Measurements from ENCODE around the gene TBL1X. TPM values are rescaled to one million over a fixed set of nuclear protein-coding genes. Genes with fewer than 3 reads are reported as not detected.
"Not testable (repeated sequence)": the region's sequence is repeated elsewhere in the genome, so short reads cannot be mapped to it uniquely, and the experiment has no call there.

TBL1X gene
- total and polyA plus RNA-seq, 2 experiments from 2014 or later = 21.8 to 29.9 TPM

DNA sequence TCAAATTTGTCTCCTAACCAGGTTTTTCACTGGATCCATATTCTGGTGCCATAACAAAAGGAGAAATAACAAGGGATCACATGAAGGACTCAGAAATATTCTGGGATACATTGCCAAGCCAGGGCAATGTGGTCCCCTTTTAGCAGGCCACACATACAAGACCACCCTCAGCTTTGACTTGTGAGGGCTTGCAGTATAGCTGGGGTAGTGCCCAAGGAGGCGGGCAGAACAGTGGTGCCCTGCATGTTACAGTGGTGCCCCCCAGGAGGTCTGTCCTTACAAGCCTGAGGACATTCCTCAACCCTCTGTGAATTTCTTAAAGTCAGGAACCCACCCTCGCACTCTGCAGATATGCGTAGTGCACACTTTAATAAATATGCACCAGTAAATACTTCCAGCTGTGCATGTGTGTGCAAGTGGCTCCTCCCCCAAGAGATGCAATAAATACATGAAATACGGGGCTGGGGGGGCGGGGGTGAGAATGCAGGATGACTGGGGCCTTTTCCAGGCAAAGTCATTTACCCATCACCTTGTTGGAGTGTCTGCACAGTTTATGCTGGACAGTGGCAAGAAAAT, 34.4 kb upstream of the TBL1X start:
- no peak for DNase-seq (ENCODE audit: low read depth in 1 of 2, low spot score in 1 of 2)
- Histone ChIP-seq H3K27me3 (no peaks in the 10 kb centered on the region), H3K4me3 (no peak overlapping the region), H3K36me3 (no peaks in the 10 kb centered on the region), H3K27ac (no peak overlapping the region), H3K9me3 (ENCODE audit: low read depth) (no peaks in the 10 kb centered on the region), H3K4me1 (ENCODE audit: low read depth) (no peaks in the 10 kb centered on the region)
- TF ChIP-seq, protein P1, sequence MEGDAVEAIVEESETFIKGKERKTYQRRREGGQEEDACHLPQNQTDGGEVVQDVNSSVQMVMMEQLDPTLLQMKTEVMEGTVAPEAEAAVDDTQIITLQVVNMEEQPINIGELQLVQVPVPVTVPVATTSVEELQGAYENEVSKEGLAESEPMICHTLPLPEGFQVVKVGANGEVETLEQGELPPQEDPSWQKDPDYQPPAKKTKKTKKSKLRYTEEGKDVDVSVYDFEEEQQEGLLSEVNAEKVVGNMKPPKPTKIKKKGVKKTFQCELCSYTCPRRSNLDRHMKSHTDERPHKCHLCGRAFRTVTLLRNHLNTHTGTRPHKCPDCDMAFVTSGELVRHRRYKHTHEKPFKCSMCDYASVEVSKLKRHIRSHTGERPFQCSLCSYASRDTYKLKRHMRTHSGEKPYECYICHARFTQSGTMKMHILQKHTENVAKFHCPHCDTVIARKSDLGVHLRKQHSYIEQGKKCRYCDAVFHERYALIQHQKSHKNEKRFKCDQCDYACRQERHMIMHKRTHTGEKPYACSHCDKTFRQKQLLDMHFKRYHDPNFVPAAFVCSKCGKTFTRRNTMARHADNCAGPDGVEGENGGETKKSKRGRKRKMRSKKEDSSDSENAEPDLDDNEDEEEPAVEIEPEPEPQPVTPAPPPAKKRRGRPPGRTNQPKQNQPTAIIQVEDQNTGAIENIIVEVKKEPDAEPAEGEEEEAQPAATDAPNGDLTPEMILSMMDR (IDR thresholded peaks at IDR 0.05; ENCODE audit: low read depth, low read length) = no peak

DNA sequence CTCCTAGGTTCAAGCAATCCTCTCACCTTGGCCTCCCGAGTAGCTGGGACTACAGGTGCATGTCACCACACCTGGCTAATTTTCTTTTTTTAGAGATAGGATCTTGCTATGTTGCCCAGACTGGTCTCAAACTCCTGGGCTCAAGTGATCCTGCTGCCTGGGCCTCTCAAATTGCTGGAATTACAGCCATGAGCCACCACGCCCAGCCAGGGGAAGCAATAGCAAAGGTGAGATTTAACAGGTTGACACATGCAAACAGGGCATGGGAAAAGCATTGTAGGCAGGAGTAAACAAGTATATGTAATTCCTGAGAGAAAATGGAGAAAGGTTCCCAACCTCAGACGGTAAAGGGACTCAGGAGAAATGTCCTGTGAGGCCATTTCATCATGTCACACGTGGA, 33.6 kb upstream of the TBL1X start:
- H3K4me1 ChIP-seq (ENCODE audit: low read depth) = no peaks in the 10 kb centered on the region
- TF ChIP-seq, protein P1 (IDR thresholded peaks at IDR 0.05; ENCODE audit: low read depth, low read length) = no peak
- H3K27me3 ChIP-seq = no peaks in the 10 kb centered on the region
- H3K9me3 ChIP-seq (ENCODE audit: low read depth) = no peaks in the 10 kb centered on the region
- no peak overlapping the region for H3K4me3 ChIP-seq
- no peak for DNase-seq (ENCODE audit: low read depth in 1 of 2, low spot score in 1 of 2)
- H3K36me3 ChIP-seq = no peaks in the 10 kb centered on the region
- H3K27ac ChIP-seq = no peak overlapping the region

DNA sequence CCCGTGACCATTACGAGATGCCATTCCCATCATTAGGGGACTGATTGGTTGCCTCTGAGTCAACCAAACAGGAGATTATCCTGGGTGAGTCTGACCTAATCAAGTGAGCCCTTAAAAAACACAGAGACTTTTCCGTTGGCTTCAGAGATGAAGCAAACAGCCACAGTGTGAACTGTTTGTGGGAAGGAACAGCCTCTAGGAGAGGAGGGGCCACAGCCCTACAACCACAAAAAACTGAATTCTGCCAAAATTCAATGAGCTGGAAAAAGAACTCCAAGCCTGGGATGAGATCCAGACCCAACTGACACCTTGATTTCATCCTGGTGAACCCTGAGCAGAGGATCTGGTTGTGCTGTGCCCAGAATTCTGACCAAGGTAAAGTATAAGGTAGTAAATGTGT, 31.3 kb upstream of the TBL1X start:
- Histone ChIP-seq H3K36me3 (no peaks in the 10 kb centered on the region), H3K4me1 (ENCODE audit: low read depth) (no peaks in the 10 kb centered on the region), H3K27me3 (no peaks in the 10 kb centered on the region), H3K4me3 (no peak overlapping the region), H3K9me3 (ENCODE audit: low read depth) (no peaks in the 10 kb centered on the region), H3K27ac (no peak overlapping the region)
- TF ChIP-seq, protein P1 (IDR thresholded peaks at IDR 0.05; ENCODE audit: low read depth, low read length) = no peak
- peak in 1 of 2 donors; percentile 19 for DNase-seq (ENCODE audit: low read depth in 1 of 2, low spot score in 1 of 2)

DNA sequence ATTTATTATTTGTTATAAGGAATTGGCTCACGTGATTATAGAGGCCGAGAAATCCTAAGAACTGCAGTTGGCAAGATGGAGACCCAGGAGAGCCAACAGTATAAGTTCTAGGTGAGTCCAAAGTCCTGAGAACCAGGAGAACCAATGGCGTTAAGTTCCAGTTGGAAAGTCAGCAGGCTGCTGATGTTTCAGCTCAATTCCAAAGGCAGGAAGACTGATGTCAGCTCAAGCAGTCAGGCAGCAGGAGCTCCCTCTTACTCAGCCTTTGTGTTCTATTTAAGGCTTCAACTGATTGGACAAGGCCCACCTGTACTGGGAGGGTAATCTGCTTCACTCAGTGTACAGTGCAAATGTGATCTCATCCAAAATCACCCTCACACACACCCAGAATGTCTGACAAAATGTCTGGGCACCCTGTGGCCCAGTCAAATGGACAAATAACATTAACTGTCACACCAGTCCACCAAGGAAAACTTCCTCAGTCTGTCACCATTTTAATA, 30.8 kb upstream of the TBL1X start:
- no peaks in the 10 kb centered on the region for H3K27me3 ChIP-seq
- no peaks in the 10 kb centered on the region for H3K36me3 ChIP-seq
- no peaks in the 10 kb centered on the region for H3K4me1 ChIP-seq (ENCODE audit: low read depth)
- no peak for DNase-seq (ENCODE audit: low read depth in 1 of 2, low spot score in 1 of 2)
- H3K27ac ChIP-seq = no peak overlapping the region
- TF ChIP-seq, protein P1 (IDR thresholded peaks at IDR 0.05; ENCODE audit: low read depth, low read length) = no peak
- H3K4me3 ChIP-seq = no peak overlapping the region
- no peaks in the 10 kb centered on the region for H3K9me3 ChIP-seq (ENCODE audit: low read depth)

DNA sequence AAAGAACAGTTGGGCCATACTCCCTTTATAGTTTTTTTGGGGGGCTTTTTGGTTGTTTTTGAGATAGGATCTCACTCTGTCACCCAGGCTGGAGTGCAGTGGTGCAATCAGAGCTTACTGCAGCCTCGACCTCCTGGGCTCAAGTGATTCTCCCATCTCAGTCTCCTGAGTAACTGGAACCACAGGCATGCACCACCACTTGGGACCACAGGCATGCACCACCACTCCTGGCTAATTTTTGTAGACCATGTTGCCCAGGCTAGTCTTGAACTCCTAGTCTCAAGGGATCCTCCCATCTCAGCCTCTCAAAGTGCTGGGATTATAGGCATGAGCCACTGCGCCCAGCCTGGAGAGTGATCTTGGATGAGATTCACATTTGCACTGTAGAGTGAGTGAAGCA, 29.8 kb upstream of the TBL1X start:
- not testable (repeated sequence) for H3K9me3 ChIP-seq (ENCODE audit: low read depth); H3K27me3 ChIP-seq
- DNase-seq (ENCODE audit: low read depth in 1 of 2, low spot score in 1 of 2) = peak in 1 of 2 donors; percentile 14

DNA sequence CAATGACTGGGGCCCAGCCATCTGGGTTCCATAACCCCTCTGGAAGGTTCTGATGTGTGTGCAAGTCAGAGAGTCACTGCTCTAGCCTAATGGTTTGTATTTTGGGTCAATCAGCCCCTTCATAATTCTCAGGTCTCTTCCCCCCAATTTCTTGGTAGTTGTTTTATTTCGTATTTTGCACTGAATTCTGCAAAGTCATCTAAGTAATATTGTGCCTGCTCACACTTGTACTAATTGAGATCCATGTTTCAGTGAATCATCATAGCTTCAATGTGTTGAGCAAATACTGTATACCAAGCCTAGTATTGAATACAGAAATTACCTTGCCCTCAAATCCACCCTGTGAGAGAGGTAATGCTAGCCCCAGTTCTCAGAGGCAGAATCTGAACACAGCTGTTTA, 28.0 kb upstream of the TBL1X start:
- H3K27ac ChIP-seq = no peak overlapping the region
- no peaks in the 10 kb centered on the region for H3K9me3 ChIP-seq (ENCODE audit: low read depth)
- no peaks in the 10 kb centered on the region for H3K4me1 ChIP-seq (ENCODE audit: low read depth)
- no peaks in the 10 kb centered on the region for H3K27me3 ChIP-seq
- TF ChIP-seq, protein P1 (IDR thresholded peaks at IDR 0.05; ENCODE audit: low read depth, low read length) = no peak
- H3K4me3 ChIP-seq = no peak overlapping the region
- no peak for DNase-seq (ENCODE audit: low read depth in 1 of 2, low spot score in 1 of 2)
- no peaks in the 10 kb centered on the region for H3K36me3 ChIP-seq

More for the DNA sequence above, 29.8 kb upstream of the TBL1X start:
- not testable (repeated sequence) for H3K27ac ChIP-seq; H3K4me1 ChIP-seq (ENCODE audit: low read depth); H3K4me3 ChIP-seq; H3K36me3 ChIP-seq

All from cardiac muscle cell (in vitro differentiated cells and primary cell).